ENCODE results near the gene JUND. TPM values are rescaled to one million over a fixed set of nuclear protein-coding genes. Genes with fewer than 3 reads are reported as not detected.

JUND gene
- total and polyA plus RNA-seq, 2 of the 8 experiments (the other 6 are each of a cell fraction or from before 2014, with no cell fraction given) = 54.0 to 77.5 TPM

GRCh38 chr19:18233224-18233825, 48.1 kb downstream of the JUND start (continued):
- TF ChIP-seq CHD7 (IDR thresholded peaks at IDR 0.05; ENCODE audit: insufficient replicate concordance, low read length) (peak; percentile 48), POLR2AphosphoS5 (IDR thresholded peaks at IDR 0.05; ENCODE audit: low read depth, low read length) (no peak), POLR2A (IDR thresholded peaks at IDR 0.05; ENCODE audit: control extremely low read depth in 1 of 2, low read depth in 2 of 2, low read length in 2 of 2) (no peak), RFX5 (IDR thresholded peaks at IDR 0.05; ENCODE audit: borderline replicate concordance, low read depth, low read length) (no peak), TCF12 (IDR thresholded peaks at IDR 0.05; ENCODE audit: low read depth, low read length) (no peak), CTBP2 (IDR thresholded peaks at IDR 0.05; ENCODE audit: borderline replicate concordance, insufficient read depth, insufficient read length, low read length) (no peak), RNF2 (IDR thresholded peaks at IDR 0.05; ENCODE audit: borderline replicate concordance, low read depth, low read length, missing control alignments, poor library complexity, severe bottlenecking) (no peak), KDM5A (IDR thresholded peaks at IDR 0.05; ENCODE audit: low read length) (no peak), TEAD4 (IDR thresholded peaks at IDR 0.05; ENCODE audit: low read depth, low read length) (no peak), CHD2 (IDR thresholded peaks at IDR 0.05; ENCODE audit: low read length) (no peak)
- TF ChIP-seq, protein P1, sequence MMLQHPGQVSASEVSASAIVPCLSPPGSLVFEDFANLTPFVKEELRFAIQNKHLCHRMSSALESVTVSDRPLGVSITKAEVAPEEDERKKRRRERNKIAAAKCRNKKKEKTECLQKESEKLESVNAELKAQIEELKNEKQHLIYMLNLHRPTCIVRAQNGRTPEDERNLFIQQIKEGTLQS (IDR thresholded peaks at IDR 0.05; ENCODE audit: insufficient read depth, low read depth, low read length) = no peak

All from H1 (cell line).